Measurements from ENCODE around the gene NKIRAS2.

The NKIRAS2 gene

GRCh38 chr17:42061646-42062487 is 42.0 kb downstream of the NKIRAS2 start:
- intact Hi-C loops (cut with micrococcal nuclease), result no loop called here
- no peaks in the 10 kb centered on the region for H3K27me3 Mint-ChIP-seq
- peaks cover 36% of the 10 kb centered on the region for H3K4me1 Mint-ChIP-seq (ENCODE audit: low read depth)
- no peaks in the 10 kb centered on the region for H3K9me3 Mint-ChIP-seq
- H3K4me3 Mint-ChIP-seq, result no peak overlapping the region
- H3K36me3 Mint-ChIP-seq (ENCODE audit: low read depth), result no peaks in the 10 kb centered on the region
- H3K27ac Mint-ChIP-seq, result peak overlapping the region; percentile 96

DNA sequence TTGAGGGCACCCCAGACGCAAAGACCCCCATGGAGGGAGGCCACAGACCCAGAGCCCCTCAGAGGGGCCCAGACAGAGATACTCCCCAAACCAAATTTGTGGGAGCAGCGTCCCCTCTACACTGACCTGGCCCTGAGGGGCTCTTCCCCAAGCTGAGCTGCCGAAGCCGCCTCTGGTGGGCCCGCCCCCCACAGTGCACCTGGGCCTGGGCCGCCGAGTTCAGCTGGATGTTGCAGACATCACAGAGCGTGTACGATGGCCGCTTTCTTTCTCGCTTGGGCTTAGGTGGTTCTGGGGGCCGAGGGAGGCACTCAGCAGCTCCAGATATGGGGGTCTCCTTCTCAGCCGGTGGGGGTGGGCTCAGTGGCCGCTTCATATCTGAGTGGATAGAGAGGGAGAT is 42.8 kb downstream of the NKIRAS2 start:
- Mint-ChIP-seq H3K4me3 (no peak overlapping the region), H3K27ac (peak overlapping the region; percentile 96), H3K27me3 (peaks cover 1% of the 10 kb centered on the region), H3K36me3 (ENCODE audit: low read depth) (no peaks in the 10 kb centered on the region), H3K4me1 (ENCODE audit: low read depth) (peaks cover 36% of the 10 kb centered on the region), H3K9me3 (no peaks in the 10 kb centered on the region)
- intact Hi-C loops (cut with micrococcal nuclease), result no loop called here

GRCh38 chr17:42065201-42065600 is 45.3 kb downstream of the NKIRAS2 start:
- intact Hi-C loops (cut with micrococcal nuclease), result loop anchor here (5.0 kb wide), 1 partner anchor 52 kb away; no protein-coding TSS in a partner anchor
- Mint-ChIP-seq H3K27ac (peak overlapping the region; percentile 96), H3K9me3 (no peaks in the 10 kb centered on the region), H3K36me3 (ENCODE audit: low read depth) (no peaks in the 10 kb centered on the region), H3K27me3 (peaks cover 10% of the 10 kb centered on the region), H3K4me3 (no peak overlapping the region), H3K4me1 (ENCODE audit: low read depth) (peaks cover 30% of the 10 kb centered on the region)

DNA sequence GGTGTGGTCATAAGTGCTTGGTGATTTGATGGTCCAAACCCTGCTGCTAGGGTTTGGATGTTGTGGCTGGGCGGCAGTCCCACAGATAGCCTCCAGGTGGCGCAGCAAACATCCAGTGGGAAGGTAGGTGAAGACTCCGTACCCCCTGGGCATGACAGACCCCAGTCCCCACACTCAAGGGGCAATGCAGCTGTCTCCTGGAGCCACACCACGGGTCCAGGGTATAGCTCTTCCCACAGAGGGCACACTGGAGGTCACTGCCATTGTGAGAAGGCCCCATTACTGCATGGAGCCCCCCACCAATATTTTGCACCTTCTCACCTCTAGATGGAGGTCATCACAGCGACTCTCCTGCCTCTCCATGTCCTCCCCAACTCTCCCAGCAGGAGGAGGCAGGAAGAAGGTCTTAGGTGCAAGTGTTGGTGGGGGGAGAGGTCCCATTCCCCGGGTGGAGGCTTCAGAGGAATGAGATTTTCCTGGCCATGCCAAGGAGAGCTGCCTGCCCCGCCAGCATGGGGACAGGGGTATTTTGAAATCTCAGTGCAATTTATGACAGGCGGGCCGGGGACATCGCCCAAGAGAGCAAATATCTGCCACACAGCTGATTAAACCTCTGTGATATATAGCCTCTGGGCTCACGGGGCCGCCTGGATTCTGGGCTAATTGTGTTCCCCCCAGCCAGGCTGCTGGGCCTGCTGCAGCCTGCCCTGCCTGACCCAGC is 47.6 kb downstream of the NKIRAS2 start:
- H3K4me3 Mint-ChIP-seq, result no peak overlapping the region
- H3K9me3 Mint-ChIP-seq, result no peaks in the 10 kb centered on the region
- H3K27me3 Mint-ChIP-seq, result peaks cover 30% of the 10 kb centered on the region
- no peak overlapping the region for H3K27ac Mint-ChIP-seq
- intact Hi-C loops (cut with micrococcal nuclease), result loop anchor here (5.0 kb wide), 1 partner anchor 50 kb away; no protein-coding TSS in a partner anchor
- peaks cover 28% of the 10 kb centered on the region for H3K4me1 Mint-ChIP-seq (ENCODE audit: low read depth)
- H3K36me3 Mint-ChIP-seq (ENCODE audit: low read depth), result no peaks in the 10 kb centered on the region

- H3K4me1 Mint-ChIP-seq (ENCODE audit: low read depth), result peaks cover 19% of the 10 kb centered on the region
- H3K9me3 Mint-ChIP-seq, result no peaks in the 10 kb centered on the region
- intact Hi-C loops (cut with micrococcal nuclease), result loop anchor here (5.0 kb wide), 1 partner anchor 48 kb away; no protein-coding TSS in a partner anchor
- no peaks in the 10 kb centered on the region for H3K36me3 Mint-ChIP-seq (ENCODE audit: low read depth)
- peaks cover 44% of the 10 kb centered on the region for H3K27me3 Mint-ChIP-seq
- H3K27ac Mint-ChIP-seq, result no peak overlapping the region
- H3K4me3 Mint-ChIP-seq, result no peak overlapping the region
These were observed 49.1 kb downstream of the NKIRAS2 start for GRCh38 chr17:42068979-42069378.

GRCh38 chr17:42071810-42072209 is 51.9 kb downstream of the NKIRAS2 start:
- Mint-ChIP-seq H3K4me3 (peak overlapping the region; percentile 23), H3K4me1 (ENCODE audit: low read depth) (peaks cover 15% of the 10 kb centered on the region), H3K36me3 (ENCODE audit: low read depth) (no peaks in the 10 kb centered on the region), H3K27ac (no peak overlapping the region), H3K27me3 (peaks cover 45% of the 10 kb centered on the region), H3K9me3 (no peaks in the 10 kb centered on the region)
- intact Hi-C loops (cut with micrococcal nuclease), result no loop called here

DNA sequence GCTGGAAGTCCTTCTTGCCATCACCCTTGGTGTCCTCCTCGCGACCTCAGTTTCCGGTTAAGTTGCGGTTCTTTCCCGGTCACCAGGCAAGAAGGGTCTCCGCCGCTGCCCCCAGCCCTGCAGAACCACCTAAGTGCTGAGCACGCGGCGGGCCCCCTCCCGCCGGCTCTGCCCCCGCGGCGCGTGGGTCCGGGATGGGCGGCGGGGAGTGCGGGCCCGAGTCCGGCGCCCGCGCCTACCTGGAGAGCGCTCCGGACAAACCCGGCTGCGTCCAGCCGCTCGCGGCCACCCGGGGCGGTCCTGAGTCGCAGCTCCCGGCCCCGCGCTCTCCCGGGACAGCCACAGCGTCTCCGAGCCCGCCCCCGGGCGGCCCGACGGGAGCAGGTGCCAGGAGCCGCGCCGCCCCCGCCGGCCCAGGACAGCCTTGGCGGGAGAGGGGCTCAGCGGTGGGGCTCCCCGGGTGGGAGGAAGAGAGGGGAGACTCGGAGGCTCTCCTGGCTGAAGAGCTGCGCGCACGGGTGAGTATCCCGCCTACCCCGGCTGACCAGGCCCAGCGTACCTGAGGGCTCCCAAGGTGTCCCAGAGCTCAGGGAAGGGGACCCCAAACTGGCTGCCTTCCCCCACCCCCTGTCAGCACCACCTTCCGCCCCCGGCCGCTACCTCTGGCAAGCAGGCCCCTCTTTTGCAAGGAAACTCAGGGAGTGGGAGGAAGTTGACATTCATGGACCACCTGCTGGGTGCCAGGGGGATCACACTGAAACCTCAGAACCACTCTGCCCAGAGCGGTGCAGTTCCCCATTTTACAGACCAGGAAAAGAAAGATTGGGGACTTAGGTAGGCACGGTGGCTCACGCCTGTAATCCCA is 52.7 kb downstream of the NKIRAS2 start:
- Mint-ChIP-seq H3K4me1 (ENCODE audit: low read depth) (peaks cover 15% of the 10 kb centered on the region), H3K27ac (no peak overlapping the region), H3K4me3 (peak overlapping the region; percentile 23), H3K36me3 (ENCODE audit: low read depth) (no peaks in the 10 kb centered on the region), H3K9me3 (no peaks in the 10 kb centered on the region), H3K27me3 (peaks cover 45% of the 10 kb centered on the region)
- intact Hi-C loops (cut with micrococcal nuclease), result no loop called here
